Stimulated activated naive CD4-positive, alpha-beta T cell treated with Interleukin-2 at 50 U/mL for 16 hours (primary cell): Measurements from ENCODE around the gene XCL1.
A peak's percentile ranks its signal among the peaks of the same experiment; 100 is the strongest.
"Not testable (repeated sequence)": the region's sequence is repeated elsewhere in the genome, so short reads cannot be mapped to it uniquely, and the experiment has no call there.

Experiments
- DNase-seq: peaks from one replicate; lab custom pipeline; 2025; lab: John Stamatoyannopoulos, UW

Gene XCL1

GRCh38 chr1:168567568-168567967 lies 8.8 kb upstream of the XCL1 start:
- no peak for DNase-seq

DNA sequence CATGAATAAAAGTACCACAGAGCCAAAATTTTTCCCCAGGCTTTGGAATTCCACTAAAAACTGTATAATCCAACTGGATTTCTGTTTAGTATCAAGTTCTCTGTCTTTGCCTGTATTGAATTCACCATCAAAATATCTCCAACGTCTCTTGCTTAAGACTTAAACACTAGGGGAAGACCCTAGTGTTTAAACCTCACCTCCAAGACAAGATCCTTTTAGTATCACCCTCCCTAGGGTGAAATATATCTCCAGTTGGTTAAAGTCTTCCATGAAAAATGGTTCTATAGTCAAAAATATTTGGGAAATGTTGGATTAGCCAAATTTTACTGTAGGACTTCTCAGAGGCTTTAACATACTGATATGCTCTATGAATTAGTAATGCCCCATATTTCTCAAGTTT lies 8.1 kb upstream of the XCL1 start:
- DNase-seq: no peak

DNA sequence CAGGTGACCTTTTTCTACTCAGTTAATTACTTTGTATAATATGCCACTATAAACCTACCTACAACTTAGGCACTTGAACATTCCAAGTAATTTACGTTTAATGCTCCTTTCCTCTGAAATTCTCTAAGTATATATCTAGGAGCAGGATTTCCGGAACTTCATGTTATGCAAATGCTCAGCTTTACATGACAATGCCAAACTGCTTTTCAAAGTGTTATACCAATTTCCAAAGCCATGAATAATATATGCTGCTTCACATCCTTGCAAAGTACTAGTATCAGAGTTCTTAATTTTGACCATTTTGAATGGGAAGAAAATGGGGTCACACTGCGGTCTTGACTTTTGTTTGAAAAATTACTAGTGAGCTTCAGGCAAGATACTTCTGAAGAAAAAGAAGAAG lies 5.8 kb upstream of the XCL1 start:
- DNase-seq: no peak

GRCh38 chr1:168572633-168573032 lies 3.8 kb upstream of the XCL1 start:
- no peak for DNase-seq

- DNase-seq: not testable (repeated sequence)
Measured at GRCh38 chr1:168574234-168574633, 2.2 kb upstream of the XCL1 start.

DNA sequence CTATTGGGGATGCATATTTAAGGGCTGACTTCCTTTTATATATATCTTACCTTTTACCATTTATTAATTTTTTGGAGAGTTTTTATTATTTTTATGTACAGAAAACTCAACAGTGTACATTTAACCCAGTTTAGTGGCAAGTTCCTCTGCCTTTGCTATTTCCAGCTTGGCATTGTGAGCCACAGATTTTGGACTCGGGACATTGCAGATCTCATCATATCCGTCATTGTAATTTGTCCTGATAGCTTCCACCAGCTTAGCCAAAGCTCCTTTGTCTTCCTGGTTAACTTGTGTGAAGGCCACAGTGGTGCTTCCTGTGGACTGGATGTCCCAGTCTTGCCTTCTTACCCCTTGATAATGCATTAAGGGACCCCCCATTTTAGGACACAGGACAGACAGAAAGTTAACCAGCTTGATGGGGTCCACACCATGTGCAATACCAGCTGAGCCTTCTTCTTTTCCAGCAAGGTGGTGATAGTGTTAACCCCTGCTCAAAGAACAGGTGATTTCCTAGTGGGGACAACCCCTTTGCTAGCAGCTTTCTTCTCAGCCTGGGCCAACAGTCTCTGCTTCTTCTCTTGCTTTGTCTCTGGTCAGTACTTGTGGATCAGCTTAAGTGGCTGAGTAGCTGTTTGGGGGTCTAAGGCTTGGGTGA lies 2.3 kb downstream of the XCL1 start:
- DNase-seq: not testable (repeated sequence)

- not testable (repeated sequence) for DNase-seq
Measured at GRCh38 chr1:168580290-168580689, 3.9 kb downstream of the XCL1 start.

- DNase-seq: not testable (repeated sequence)
Measured at GRCh38 chr1:168580991-168581390, 4.6 kb downstream of the XCL1 start.

GRCh38 chr1:168581817-168582572 lies 5.6 kb downstream of the XCL1 start:
- no peak for DNase-seq

GRCh38 chr1:168582688-168583336 lies 6.4 kb downstream of the XCL1 start:
- no peak for DNase-seq

GRCh38 chr1:168583571-168583970 lies 7.2 kb downstream of the XCL1 start:
- DNase-seq: no peak

- no peak for DNase-seq
Measured at GRCh38 chr1:168585191-168585590, 8.8 kb downstream of the XCL1 start.

DNA sequence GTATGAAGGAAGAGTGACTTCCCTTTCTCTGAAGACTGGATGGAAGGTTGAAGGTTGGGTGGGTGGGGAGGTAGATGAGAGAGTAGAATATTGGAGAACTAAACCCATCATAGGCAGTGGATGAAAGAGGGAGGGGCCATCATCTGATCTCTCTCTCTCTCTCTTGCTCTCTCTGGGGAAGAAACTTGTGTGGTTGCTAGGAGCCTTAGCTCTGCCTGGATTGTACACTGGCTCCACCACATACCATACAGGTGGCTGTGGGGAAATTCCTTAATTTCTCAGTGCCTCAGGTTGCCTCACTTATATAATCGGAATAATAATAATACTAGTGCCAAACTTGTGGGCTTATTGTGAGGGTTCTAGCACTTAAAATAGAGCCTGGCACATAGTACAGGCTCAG lies 9.5 kb downstream of the XCL1 start:
- no peak for DNase-seq

DNA sequence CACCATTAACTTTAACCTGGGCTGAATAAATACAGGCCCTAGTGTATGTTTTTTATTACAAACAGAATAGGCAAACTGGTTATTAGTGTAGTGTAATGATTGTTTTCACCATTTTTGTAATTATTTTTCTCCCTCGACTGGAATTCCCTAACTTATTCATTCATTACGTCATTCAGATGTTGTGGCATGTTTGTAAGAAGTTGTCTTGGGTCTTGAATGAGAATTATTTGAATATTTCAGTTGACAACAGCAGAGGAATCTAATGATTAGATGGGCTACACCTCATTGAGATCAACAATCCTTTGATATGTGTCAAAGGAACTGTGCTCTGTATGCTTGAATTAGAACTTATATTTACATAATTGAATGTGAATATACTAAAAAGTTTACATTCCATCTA lies 12.8 kb downstream of the XCL1 start:
- DNase-seq: no peak

- DNase-seq: no peak
Measured at GRCh38 chr1:168591066-168591465, 14.7 kb downstream of the XCL1 start.

- no peak for DNase-seq
Measured at GRCh38 chr1:168591641-168592250, 15.3 kb downstream of the XCL1 start.

DNA sequence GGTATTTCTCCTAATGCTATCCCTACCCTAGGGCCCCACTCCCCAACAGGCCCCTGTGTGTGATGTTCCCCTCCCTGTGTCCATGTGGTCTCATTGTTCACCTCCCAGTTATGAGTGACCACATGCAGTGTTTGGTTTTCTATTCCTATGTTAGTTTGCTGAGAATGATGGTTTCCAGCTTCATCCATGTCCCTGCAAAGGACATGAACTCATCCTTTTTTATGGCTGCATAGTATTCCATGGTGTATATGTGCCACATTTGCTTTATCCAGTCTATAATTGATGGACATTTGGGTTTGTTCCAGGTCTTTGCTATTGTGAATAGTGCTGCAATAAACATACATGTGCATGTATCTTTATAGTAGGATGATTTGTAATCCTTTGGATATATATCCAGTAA lies 19.0 kb downstream of the XCL1 start:
- DNase-seq: not testable (repeated sequence)

DNA sequence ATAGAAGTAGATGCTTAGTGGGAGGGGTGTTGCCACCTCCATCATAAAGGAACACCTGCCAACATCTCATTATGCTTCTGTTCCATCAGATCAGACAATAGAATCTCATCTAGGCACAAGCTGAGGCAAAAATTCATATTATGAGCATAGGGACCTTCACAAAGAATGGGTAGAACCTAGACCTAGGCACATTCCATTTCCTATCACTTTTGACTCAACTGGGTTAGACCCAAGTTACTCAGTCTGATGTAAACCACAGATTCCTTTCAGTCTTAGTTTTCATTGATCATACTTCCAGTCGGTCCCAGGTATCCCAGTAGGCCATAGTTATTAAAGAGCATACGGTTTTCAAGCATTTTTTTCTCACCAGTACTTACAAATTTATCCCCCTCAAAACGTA lies 21.7 kb downstream of the XCL1 start:
- no peak for DNase-seq

DNA sequence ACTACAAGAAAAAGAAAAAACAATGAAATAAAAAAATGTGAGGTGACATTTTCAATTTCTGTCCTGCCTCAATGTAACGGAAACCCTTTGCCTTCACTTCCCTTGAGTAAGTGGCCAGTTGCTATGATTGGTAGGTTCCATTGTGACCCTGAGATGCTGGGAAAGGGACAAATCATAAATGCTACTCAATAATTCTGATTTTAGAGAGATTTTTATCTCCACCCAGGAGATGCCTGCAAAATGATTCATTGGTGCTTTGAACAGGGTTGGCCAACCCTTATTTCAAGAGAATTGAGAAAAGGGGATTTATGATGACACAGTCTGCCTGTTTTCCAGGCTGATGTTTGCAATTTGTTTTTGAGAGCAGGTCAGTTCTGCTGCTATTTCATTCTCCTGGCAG lies 22.5 kb downstream of the XCL1 start:
- DNase-seq: no peak

DNA sequence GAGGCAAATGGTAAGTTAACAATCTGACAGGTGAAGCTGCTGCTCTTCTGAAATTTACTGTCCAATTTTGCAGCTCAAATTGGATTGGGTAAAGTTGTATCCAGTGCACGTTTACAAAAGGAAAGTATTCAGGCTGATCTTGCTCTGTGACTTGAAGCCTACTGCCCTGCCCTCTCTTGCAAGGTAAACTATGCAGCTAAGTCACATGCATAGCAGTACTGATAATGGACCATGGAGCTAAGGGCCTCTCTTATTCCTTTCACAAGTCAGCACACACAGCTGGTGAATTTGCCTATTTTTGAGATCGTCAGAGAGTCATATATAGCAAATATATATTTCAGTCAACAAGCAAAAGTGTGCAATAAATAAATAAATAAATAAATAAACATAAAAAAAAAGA lies 23.2 kb downstream of the XCL1 start:
- no peak for DNase-seq

GRCh38 chr1:168601051-168601450 lies 24.6 kb downstream of the XCL1 start:
- no peak for DNase-seq

- peak; percentile 46 for DNase-seq
Measured at GRCh38 chr1:168603501-168604110, 27.2 kb downstream of the XCL1 start.
